T-helper 9 cell (primary cell): ENCODE data around the gene TMEM94.
"Not testable (repeated sequence)": the region's sequence is repeated elsewhere in the genome, so short reads cannot be mapped to it uniquely, and the experiment has no call there.

Source experiments
- DNase-seq: peaks from one replicate; pipeline ENCODE4 v3.0.0-alpha.2; 2020

TMEM94 gene

DNA sequence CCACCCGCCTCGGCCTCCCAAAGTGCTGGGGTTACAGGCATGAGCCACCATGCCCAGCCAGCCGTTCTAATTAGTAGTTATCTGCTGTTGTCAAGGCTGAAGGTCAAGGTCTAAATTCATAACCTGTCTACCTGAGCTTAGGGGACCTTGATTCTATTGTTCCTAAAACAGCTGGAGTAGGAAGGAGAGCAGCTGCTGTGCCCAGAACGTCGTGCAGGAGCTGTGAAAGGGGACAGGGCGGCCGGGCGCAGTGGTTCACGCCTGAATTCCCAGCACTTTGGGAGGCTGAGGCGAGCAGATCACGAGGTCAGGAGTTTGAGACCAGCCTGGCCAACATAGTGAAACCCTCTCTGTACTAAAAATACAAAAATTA, 21.0 kb downstream of the TMEM94 start:
- not testable (repeated sequence) for DNase-seq

GRCh38 chr17:75478508-75478907, 22.1 kb downstream of the TMEM94 start:
- no peak for DNase-seq

DNA sequence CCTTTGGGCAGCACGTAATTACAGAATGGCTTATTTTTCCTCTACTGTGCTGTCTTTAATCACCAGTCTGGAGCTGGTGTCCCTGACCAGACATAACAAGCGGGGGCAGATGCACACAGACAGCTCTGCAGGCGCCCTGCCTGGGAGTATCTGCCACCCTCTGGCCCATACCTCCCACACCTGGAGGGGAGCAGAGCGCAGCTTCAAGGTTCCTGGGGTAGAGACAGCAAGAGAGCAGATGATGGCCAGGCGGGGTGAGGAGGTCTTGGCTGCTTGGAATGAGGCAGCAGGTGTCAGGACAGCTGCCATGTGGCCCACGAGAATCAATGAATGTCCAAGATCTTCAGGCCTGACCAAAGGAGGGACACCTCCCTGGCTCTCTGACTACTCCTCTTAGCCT, 23.8 kb downstream of the TMEM94 start:
- DNase-seq, result no peak

DNA sequence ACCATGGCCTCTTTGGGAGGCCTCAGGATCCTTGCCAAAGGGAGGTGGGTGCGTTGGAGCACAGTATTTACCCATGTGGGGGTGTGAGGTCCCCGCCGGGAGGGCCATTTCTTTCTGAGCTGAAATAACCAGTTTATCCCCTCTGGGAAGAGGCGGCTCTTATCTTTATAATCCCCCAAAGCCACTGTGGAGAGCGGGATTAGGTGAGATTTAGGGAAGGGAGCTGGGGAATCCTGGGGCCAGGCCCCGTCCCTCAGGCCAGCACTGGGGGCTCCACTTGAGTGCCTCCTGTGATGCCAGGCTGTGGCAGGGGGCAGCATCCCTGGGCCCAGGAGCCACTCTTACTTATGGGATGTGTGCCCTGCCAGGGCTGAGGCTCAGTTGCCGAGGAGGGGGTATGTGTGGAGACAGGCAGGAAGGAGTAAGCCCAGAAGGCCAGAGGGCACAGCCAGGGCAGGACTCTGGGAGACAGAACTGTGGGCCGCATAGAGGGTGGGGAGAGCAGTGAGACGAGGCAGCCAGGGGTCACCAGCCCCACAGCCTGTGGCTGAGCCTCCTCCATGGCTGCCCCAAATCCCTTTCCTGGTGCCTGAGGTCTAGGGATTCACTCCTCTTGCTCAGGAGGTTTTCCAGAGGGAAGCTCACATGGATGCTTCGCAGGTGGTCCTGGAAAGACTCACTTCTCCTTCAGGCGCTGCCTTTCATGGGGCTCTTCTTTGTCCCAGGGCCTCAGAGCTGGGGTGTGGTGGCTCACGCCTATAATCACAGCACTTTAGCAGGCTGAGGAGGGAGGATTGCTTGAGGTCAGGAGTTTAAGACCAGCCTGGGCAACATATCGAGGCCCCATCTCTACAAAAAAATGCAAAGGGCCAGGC, 25.0 kb downstream of the TMEM94 start:
- no peak for DNase-seq

DNA sequence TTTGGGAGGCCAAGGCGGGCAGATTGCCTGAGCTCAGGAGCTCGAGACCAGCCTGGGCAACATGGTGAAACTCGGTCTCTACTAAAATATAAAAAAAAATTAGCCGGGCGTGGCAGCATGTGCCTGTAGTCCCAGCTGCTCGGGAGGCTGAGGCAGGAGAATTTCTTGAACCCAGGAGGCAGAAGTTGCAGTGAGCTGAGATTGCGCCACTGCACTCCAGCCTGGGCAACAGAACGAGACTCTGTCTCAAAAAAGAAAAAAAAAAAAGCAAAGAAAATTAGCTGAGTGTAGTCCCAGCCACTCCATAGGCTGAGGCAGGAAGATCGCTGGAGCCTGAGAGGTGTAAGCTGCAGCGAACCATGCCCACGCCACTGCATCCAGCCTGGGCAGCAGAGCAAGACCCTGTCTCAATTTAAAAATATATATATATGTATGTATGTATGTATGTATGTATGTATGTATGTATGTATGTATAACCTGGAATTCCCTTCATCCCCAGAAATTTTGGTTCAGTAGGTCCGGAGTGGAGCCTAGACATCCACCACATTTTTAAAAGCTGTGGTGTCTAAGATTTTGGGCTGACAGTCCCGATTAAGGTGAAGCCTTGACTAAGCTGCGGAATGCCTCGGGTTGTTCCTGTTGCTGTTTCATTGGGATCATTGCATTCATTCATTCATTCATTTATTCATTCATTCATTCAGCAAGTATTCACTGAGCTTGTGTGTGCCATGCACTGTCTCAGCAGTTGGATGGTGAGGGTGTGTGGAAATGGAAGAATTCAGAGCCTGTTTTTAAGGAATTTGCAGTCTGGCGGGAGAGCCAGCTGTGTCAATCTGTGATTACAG, 25.9 kb downstream of the TMEM94 start:
- DNase-seq, result no peak

DNA sequence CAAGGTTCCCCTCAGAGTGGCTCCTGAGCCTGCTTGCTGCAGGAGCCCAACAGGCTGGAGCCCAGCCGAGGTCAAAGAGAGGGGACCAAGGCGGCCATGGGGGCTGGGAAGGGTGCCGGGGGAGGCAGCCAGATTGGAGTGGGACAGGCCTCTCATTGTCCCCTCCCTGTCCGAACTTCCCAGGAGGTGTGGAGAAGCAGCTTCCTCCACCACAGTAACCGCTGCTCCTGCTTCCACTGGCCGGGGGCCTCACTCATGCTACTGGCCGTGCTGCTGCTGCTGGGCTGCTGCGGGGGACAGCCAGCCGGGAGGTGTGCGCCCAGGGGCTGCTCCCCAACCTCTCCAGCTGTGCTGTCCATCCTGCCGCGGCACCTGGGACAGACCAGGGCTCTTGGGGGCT, 29.3 kb downstream of the TMEM94 start:
- no peak for DNase-seq

- no peak for DNase-seq
Measured at GRCh38 chr17:75486151-75486550, 29.7 kb downstream of the TMEM94 start.

- DNase-seq, result no peak
Measured at GRCh38 chr17:75486951-75487350, 30.5 kb downstream of the TMEM94 start.

- peak; percentile 17 for DNase-seq
Measured at GRCh38 chr17:75487351-75488070, 31.1 kb downstream of the TMEM94 start.

GRCh38 chr17:75488693-75489510, 32.5 kb downstream of the TMEM94 start:
- DNase-seq, result no peak

GRCh38 chr17:75489511-75489955, 33.1 kb downstream of the TMEM94 start:
- no peak for DNase-seq

- DNase-seq, result no peak
Measured at GRCh38 chr17:75490173-75490743, 33.8 kb downstream of the TMEM94 start.

DNA sequence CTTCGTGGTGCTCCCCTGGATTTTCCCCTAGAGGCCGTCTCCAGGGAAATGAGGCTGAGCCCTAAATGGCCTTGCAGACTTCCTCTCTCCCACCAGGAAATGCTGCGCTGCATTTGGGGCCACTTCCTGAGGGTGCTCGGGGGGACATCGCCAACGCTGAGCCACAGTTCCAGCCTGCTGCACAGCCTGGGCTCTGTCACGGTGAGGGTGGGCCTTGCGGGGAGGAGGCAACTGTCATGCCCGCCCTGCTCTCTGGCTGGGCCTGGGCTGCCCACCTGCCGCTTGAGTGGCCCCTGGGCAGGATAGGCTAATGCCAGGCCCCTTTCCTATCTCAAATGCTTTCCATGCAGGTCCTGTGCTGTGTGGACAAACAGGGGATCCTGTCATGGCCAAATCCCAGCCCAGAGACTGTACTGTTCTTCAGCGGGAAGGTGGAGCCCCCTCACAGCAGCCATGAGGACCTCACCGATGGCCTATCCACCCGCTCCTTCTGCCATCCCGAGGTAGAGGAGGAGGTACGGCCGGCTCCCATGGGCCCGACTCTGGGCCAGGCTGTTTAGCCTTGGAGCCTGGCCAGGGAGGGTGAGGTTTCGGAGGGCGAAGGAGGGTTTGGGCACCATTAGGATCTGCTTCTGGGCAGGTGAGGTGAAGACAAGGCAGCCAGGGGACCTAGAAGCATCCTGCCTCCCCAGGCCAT, 34.7 kb downstream of the TMEM94 start:
- no peak for DNase-seq

DNA sequence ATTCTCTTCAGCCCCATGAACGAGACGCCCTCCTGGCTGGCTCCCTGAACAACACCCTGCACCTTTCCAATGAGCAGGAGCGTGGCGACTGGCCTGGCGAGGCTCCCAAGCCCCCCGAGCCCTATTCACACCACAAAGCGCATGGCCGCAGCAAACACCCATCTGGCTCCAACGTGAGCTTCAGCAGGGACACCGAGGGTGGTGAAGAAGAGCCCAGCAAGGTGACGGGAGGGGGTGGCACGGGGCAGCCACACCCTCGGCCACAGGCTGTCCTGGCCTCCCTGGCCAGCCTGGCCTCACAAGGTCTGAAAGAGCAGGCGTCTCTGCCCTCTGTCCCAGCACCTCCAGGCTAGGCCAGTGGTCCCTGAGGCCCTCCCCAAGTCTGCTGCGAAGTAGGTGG, 35.2 kb downstream of the TMEM94 start:
- DNase-seq, result no peak

GRCh38 chr17:75492555-75493168, 36.2 kb downstream of the TMEM94 start:
- no peak for DNase-seq

DNA sequence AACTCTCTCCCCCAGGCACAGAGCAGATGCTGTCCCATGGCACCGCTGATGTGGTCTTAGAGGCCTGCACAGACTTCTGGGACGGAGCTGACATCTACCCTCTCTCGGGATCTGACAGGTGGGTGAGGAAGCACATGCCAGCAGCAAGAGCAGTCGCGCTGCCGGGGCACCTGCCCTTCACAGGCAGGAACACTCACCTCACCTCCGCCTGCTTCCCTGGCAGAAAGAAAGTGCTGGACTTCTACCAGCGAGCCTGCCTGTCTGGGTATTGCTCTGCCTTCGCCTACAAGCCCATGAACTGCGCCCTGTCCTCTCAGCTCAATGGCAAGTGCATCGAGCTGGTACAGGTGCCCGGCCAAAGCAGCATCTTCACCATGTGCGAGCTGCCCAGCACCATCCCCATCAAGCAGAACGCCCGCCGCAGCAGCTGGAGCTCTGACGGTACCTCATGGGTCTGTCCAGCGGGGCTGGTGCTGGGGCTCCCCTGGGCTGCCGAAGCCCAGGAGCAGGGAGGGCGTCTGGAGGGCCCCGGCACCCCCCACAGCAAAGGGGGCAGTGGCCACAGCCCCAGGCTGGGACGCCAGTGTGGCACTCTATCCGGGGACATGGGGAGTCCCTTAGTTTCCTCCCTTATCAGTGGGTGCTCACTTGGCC, 37.2 kb downstream of the TMEM94 start:
- DNase-seq, result no peak

- no peak for DNase-seq
Measured at GRCh38 chr17:75494326-75494877, 38.0 kb downstream of the TMEM94 start.

GRCh38 chr17:75496005-75496404, 39.6 kb downstream of the TMEM94 start:
- no peak for DNase-seq

- no peak for DNase-seq
Measured at GRCh38 chr17:75498039-75498725, 41.7 kb downstream of the TMEM94 start.
